Natural killer cell (primary cell): ENCODE measurements around the gene PRRT1B. TPM values are rescaled to one million over a fixed set of nuclear protein-coding genes. Genes with fewer than 3 reads are reported as not detected.

Experiments used
- ATAC-seq, 3 donors: fragments of 150-1000 bp in 2 of 3; fragments of 200-7000 bp in 1 of 3; cut with Tn5 transposase; 1 replicate in 1 of 3; 2 replicates in 2 of 3; pipeline ENCODE4 v1.10.0; 2021; ENCODE audit warnings: mild to moderate bottlenecking in 2 of 3, moderate library complexity in 2 of 3
- DNase-seq, 2 donors: peaks; one replicate each; pipeline versions ENCODE4 v3.0.0 to v3.0.0-alpha.2; 2013 to 2021; ENCODE audit warnings: mixed read lengths in 1 of 2
- H3K27ac ChIP-seq: one replicate; pipeline ENCODE4 v1.5.1; 2013; ENCODE audit warnings: mild to moderate bottlenecking, low read length
- H3K27me3 ChIP-seq: one replicate; pipeline ENCODE4 v1.6.1; 2013; ENCODE audit warnings: low read length; ENCODE audit not compliant: control insufficient read depth, insufficient read depth
- H3K36me3 ChIP-seq: one replicate; pipeline ENCODE4 v1.6.1; 2013; ENCODE audit warnings: low read length; ENCODE audit not compliant: control insufficient read depth, insufficient read depth
- H3K4me1 ChIP-seq: one replicate; pipeline ENCODE4 v1.6.1; 2013; ENCODE audit warnings: low read length; ENCODE audit not compliant: control insufficient read depth, insufficient read depth
- H3K4me3 ChIP-seq: one replicate; pipeline ENCODE4 v1.5.1; 2013; ENCODE audit warnings: low read length
- H3K9me3 ChIP-seq: one replicate; pipeline ENCODE4 v1.6.1; 2013; ENCODE audit warnings: low read length; ENCODE audit not compliant: control insufficient read depth, insufficient read depth
- H3K27ac Mint-ChIP-seq, 2 donors: one replicate each; pipeline ENCODE4 v1.8.0; 2022; ENCODE audit warnings: mild to moderate bottlenecking in 2 of 2, mixed read lengths in 2 of 2, moderate library complexity in 1 of 2
- H3K27me3 Mint-ChIP-seq, 2 donors: one replicate each; pipeline ENCODE4 v1.8.0; 2022; ENCODE audit warnings: low read depth in 2 of 2, mixed read lengths in 2 of 2
- H3K36me3 Mint-ChIP-seq: one replicate; pipeline ENCODE4 v1.8.0; 2022; ENCODE audit warnings: mixed read lengths
- H3K4me1 Mint-ChIP-seq, 2 donors: one replicate each; pipeline ENCODE4 v1.8.0; 2022; ENCODE audit warnings: mixed read lengths in 2 of 2
- H3K4me3 Mint-ChIP-seq: one replicate; pipeline ENCODE4 v1.8.0; 2022; ENCODE audit warnings: mild to moderate bottlenecking, moderate library complexity, mixed read lengths
- H3K9me3 Mint-ChIP-seq, 2 donors: one replicate each; pipeline ENCODE4 v1.8.0; 2022; ENCODE audit warnings: mixed read lengths in 2 of 2
- WGBS: methylation state at CpG from one replicate; pipeline ENCODE4 v1.1.7; 2013; ENCODE audit warnings: missing lambda C conversion rate; ENCODE audit not compliant: insufficient coverage; 5-methylcytosine and 5-hydroxymethylcytosine counted together
- intact Hi-C: fragments of 100-400 bp; cut with micrococcal nuclease; formaldehyde crosslinking; loops from one replicate; pipeline ENCODE4 v1.14.2; 2022
- total RNA-seq, 4 donors: library from RNA; stranded (reverse); fragments of 120-200 nt in 1 of 4; gene quantifications; one replicate each; pipeline versions ENCODE4 v1.2.3 to v1.2.4, GENCODE V29; 2013 to 2022
- TF ChIP-seq, protein P1 (sequence below): fragments of 200-600 bp; IDR thresholded peaks from one replicate; pipeline ENCODE4 v1.8.0; 2022; ENCODE audit warnings: antibody characterized with exemption

PRRT1B gene
- total RNA-seq, 3 donors from 2014 or later (not counting 1 experiment from before 2014, with no cell fraction given) = not detected

DNA sequence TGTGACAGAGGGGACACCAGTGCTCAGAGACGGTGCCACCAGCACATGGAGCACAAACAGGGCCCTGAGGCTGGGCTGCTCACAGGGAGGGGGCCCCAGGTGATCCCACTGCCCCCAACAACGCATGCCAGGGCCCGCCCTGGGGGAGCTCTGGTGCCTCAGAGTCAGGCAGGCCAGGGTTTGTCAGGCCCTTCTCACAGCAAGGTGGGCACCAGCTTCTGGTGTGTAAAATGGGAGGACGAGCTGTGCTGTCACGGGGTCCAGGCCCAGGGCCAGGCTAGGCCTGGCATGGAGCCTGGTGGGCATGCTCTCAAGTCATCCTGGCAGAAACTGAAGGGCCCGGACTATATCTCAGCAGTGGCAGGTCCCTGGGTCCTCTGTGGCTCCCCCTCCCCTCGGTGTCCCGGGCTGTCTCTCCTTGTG is 34.5 kb downstream of the PRRT1B start:
- Histone ChIP-seq H3K4me3 (no peak overlapping the region), H3K27ac (no peak overlapping the region), H3K36me3 (peaks cover 80% of the 10 kb centered on the region), H3K4me1 (peaks cover 47% of the 10 kb centered on the region), H3K27me3 (no peaks in the 10 kb centered on the region), H3K9me3 (no peaks in the 10 kb centered on the region)
- no peak for DNase-seq
- no peak overlapping the region for H3K4me3 Mint-ChIP-seq
- 95% methylated on average over 8 of the region's 8 CpGs for WGBS
- H3K4me1 Mint-ChIP-seq = peaks cover 20 to 48% of the 10 kb centered on the region in 2 donors
- peak overlapping the region; percentile 79 to 83 for H3K27ac Mint-ChIP-seq
- H3K9me3 Mint-ChIP-seq = no peaks in the 10 kb centered on the region
- H3K27me3 Mint-ChIP-seq = no peaks in the 10 kb centered on the region
- no peaks in the 10 kb centered on the region for H3K36me3 Mint-ChIP-seq
- no peak for ATAC-seq
- TF ChIP-seq, protein P1, sequence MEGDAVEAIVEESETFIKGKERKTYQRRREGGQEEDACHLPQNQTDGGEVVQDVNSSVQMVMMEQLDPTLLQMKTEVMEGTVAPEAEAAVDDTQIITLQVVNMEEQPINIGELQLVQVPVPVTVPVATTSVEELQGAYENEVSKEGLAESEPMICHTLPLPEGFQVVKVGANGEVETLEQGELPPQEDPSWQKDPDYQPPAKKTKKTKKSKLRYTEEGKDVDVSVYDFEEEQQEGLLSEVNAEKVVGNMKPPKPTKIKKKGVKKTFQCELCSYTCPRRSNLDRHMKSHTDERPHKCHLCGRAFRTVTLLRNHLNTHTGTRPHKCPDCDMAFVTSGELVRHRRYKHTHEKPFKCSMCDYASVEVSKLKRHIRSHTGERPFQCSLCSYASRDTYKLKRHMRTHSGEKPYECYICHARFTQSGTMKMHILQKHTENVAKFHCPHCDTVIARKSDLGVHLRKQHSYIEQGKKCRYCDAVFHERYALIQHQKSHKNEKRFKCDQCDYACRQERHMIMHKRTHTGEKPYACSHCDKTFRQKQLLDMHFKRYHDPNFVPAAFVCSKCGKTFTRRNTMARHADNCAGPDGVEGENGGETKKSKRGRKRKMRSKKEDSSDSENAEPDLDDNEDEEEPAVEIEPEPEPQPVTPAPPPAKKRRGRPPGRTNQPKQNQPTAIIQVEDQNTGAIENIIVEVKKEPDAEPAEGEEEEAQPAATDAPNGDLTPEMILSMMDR = no peak
- intact Hi-C loops = no loop called here

DNA sequence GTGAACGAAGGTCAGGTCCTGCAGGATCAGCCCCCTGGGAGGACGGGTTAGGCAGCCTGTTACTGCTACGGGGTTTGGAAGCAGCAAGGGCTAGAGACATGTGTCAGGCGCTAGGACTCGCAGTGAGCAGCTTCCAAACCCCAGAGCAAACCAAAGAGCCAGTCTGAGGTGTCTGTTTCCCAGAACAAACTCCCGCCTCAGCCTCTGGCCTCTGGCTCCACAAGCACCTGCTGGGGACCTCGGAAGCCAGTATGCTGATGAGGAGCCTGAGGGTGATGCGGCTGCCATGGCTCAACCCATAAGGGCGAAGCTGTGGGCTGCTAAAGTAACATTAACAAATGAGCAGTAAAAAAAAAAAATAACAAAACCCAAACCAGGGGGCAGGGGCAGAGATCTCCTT is 35.0 kb downstream of the PRRT1B start:
- Mint-ChIP-seq H3K4me3 (no peak overlapping the region), H3K27ac (peak overlapping the region in 1 of 2 donors; percentile 83), H3K9me3 (no peaks in the 10 kb centered on the region), H3K36me3 (no peaks in the 10 kb centered on the region), H3K4me1 (peaks cover 25 to 54% of the 10 kb centered on the region in 2 donors), H3K27me3 (no peaks in the 10 kb centered on the region)
- H3K4me3 ChIP-seq = no peak overlapping the region
- no peak for DNase-seq
- peaks cover 78% of the 10 kb centered on the region for H3K36me3 ChIP-seq
- no peak for ATAC-seq
- peaks cover 52% of the 10 kb centered on the region for H3K4me1 ChIP-seq
- WGBS = 95% methylated on average over 8 of the region's 9 CpGs
- H3K9me3 ChIP-seq = no peaks in the 10 kb centered on the region
- intact Hi-C loops = no loop called here
- no peak overlapping the region for H3K27ac ChIP-seq
- H3K27me3 ChIP-seq = no peaks in the 10 kb centered on the region
- TF ChIP-seq, protein P1 = no peak

- H3K9me3 Mint-ChIP-seq = no peaks in the 10 kb centered on the region
Measured at GRCh38 chr9:131582056-131582455, 36.7 kb downstream of the PRRT1B start.

More at GRCh38 chr9:131582056-131582455, 36.7 kb downstream of the PRRT1B start:
- peaks cover 42 to 71% of the 10 kb centered on the region in 2 donors for H3K4me1 Mint-ChIP-seq
- H3K4me3 Mint-ChIP-seq = peak overlapping the region; percentile 28
- ATAC-seq = no peak
- no peaks in the 10 kb centered on the region for H3K36me3 Mint-ChIP-seq
- Histone ChIP-seq H3K27ac (no peak overlapping the region), H3K4me1 (peaks cover 61% of the 10 kb centered on the region), H3K27me3 (no peaks in the 10 kb centered on the region), H3K4me3 (no peak overlapping the region), H3K36me3 (peaks cover 62% of the 10 kb centered on the region), H3K9me3 (no peaks in the 10 kb centered on the region)
- TF ChIP-seq, protein P1 = no peak
- no peak overlapping the region for H3K27ac Mint-ChIP-seq
- no peak for DNase-seq
- intact Hi-C loops = no loop called here
- H3K27me3 Mint-ChIP-seq = no peaks in the 10 kb centered on the region
- 96% methylated on average over 8 of the region's 10 CpGs for WGBS
